ENCODE measurements around the gene AKAP4. TPM values are rescaled to one million over a fixed set of nuclear protein-coding genes. Genes with fewer than 3 reads are reported as not detected.

AKAP4 gene
- total and polyA plus RNA-seq, 2 of the 13 experiments (the other 11 are each of a cell fraction or from before 2014, with no cell fraction given) = not detected

DNA sequence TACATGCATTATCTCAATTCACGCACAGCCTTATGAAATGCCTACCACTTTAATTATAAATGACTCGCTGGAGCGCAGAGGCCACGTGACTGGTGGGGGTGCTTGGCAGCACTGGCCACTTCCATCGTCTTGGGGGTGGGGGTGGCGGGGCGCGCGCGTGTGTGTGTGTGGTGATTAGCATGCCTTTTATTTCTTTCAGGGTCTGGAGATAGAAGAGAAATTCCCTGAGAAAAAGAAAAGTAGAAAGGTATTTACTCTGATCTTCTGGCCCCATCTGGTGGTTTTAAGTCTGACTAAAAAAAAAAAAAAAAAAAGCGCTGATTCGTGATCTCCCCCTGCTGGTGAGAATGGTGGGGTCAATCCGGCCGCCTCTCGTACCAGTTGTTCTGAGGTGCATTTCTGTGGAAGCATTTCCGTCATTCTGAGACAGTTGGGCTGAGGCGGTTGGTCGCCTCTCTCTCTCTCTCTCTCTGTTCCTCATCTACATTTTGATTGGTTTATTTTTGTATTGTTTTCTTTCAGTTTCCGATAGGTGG, 3.6 kb upstream of the AKAP4 start, which contains the start of gene CCNB3:
CCNB3 (plus strand) TSS at position 402 of the 536 bp plus-strand sequence. CDS start 80,399 bp downstream, outside the sequence.
- 14% methylated on average over 19 of the region's 19 CpGs for WGBS (ENCODE audit: low lambda C conversion rate)
- Histone ChIP-seq H3K27me3 (ENCODE audit: control insufficient read depth in 1 of 2, insufficient read depth in 2 of 2, low read length in 2 of 2) (no peaks in the 10 kb centered on the region), H3K4me2 (ENCODE audit: low read depth, low read length) (peak within 1 kb of the TSS; percentile 27; the same call in 1 of the 2 replicates), H3K4me1 (ENCODE audit: insufficient read depth, low read length) (peaks cover 16% of the 10 kb centered on the region), H3K9ac (ENCODE audit: insufficient read depth, low read depth, low read length) (no peak within 1 kb of the TSS), H3K27ac (ENCODE audit: extremely low read length, insufficient read depth, low read length) (no peak within 1 kb of the TSS), H2AFZ (ENCODE audit: low read length) (no peak within 1 kb of the TSS), H3K4me3 (replicated peaks in 1 of 3; ENCODE audit: insufficient read depth in 1 of 3, low read depth in 2 of 3, low read length in 3 of 3) (peak within 1 kb of the TSS in 1 of 3 experiments; percentile 16; a peak in 1 of 6 replicates), H3K9me3 (ENCODE audit: low read length) (no peaks in the 10 kb centered on the region), H4K20me1 (ENCODE audit: insufficient read depth, low read length) (no peaks in the 10 kb centered on the region), H3K79me2 (ENCODE audit: insufficient read depth, low read length) (no peaks in the 10 kb centered on the region), H3K36me3 (replicated peaks in 1 of 2; ENCODE audit: control insufficient read depth in 1 of 2, insufficient read depth in 2 of 2, low read length in 2 of 2) (no peaks in the 10 kb centered on the region)
- ChIA-PET POLR2A (no interaction called here), CTCF (ENCODE audit: low intra/inter-chr PET ratio, low total read pairs) (interaction anchor here (0.6 to 3.6 kb wide), 4 partner anchors 52 to 320 kb away, joined by 3 to 45 read pairs (median 5); no protein-coding TSS in a partner anchor)
- intact Hi-C loops (cut with micrococcal nuclease; ENCODE audit: unreplicated experiment) = loop anchor here (1.0 to 5.0 kb wide), 2 partner anchors 104 to 287 kb away; no protein-coding TSS in a partner anchor
- FAIRE-seq (peak; percentile 74), DNase-seq (ENCODE audit: low spot score) (peak; percentile 33), ATAC-seq (peak; percentile 71)
- in situ Hi-C loops (cut with HindIII; ENCODE audit: extremely low pct_ligation_motif_present, low pct_unique_long_range_greater_than_20kb) = loop anchor here (5.0 kb wide), 1 partner anchor 97 kb away; no protein-coding TSS in a partner anchor
- no TSS peak for BruUV-seq (replicated peaks)
- TF ChIP-seq, protein P1, sequence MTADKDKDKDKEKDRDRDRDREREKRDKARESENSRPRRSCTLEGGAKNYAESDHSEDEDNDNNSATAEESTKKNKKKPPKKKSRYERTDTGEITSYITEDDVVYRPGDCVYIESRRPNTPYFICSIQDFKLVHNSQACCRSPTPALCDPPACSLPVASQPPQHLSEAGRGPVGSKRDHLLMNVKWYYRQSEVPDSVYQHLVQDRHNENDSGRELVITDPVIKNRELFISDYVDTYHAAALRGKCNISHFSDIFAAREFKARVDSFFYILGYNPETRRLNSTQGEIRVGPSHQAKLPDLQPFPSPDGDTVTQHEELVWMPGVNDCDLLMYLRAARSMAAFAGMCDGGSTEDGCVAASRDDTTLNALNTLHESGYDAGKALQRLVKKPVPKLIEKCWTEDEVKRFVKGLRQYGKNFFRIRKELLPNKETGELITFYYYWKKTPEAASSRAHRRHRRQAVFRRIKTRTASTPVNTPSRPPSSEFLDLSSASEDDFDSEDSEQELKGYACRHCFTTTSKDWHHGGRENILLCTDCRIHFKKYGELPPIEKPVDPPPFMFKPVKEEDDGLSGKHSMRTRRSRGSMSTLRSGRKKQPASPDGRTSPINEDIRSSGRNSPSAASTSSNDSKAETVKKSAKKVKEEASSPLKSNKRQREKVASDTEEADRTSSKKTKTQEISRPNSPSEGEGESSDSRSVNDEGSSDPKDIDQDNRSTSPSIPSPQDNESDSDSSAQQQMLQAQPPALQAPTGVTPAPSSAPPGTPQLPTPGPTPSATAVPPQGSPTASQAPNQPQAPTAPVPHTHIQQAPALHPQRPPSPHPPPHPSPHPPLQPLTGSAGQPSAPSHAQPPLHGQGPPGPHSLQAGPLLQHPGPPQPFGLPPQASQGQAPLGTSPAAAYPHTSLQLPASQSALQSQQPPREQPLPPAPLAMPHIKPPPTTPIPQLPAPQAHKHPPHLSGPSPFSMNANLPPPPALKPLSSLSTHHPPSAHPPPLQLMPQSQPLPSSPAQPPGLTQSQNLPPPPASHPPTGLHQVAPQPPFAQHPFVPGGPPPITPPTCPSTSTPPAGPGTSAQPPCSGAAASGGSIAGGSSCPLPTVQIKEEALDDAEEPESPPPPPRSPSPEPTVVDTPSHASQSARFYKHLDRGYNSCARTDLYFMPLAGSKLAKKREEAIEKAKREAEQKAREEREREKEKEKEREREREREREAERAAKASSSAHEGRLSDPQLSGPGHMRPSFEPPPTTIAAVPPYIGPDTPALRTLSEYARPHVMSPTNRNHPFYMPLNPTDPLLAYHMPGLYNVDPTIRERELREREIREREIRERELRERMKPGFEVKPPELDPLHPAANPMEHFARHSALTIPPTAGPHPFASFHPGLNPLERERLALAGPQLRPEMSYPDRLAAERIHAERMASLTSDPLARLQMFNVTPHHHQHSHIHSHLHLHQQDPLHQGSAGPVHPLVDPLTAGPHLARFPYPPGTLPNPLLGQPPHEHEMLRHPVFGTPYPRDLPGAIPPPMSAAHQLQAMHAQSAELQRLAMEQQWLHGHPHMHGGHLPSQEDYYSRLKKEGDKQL (CRISPR knock-in tag; IDR thresholded peaks at IDR 0.05; ENCODE audit: low read depth) = no peak
- TF ChIP-seq PCBP2 (optimal IDR thresholded peaks at IDR 0.05; ENCODE audit: low read depth, low read length, poor library complexity, severe bottlenecking) (no peak), XRCC5 (optimal IDR thresholded peaks at IDR 0.05; ENCODE audit: low read length) (peak; percentile 17), ZSCAN25 (CRISPR knock-in tag; IDR thresholded peaks at IDR 0.05) (no peak), ZNF737 (CRISPR knock-in tag; IDR thresholded peaks at IDR 0.05; ENCODE audit: borderline replicate concordance) (no peak), MYNN (CRISPR knock-in tag; IDR thresholded peaks at IDR 0.05; ENCODE audit: low read depth) (no peak), HNRNPL (IDR thresholded peaks at IDR 0.05; ENCODE audit: low read depth, low read length) (no peak)
- TF ChIP-seq, protein P2, sequence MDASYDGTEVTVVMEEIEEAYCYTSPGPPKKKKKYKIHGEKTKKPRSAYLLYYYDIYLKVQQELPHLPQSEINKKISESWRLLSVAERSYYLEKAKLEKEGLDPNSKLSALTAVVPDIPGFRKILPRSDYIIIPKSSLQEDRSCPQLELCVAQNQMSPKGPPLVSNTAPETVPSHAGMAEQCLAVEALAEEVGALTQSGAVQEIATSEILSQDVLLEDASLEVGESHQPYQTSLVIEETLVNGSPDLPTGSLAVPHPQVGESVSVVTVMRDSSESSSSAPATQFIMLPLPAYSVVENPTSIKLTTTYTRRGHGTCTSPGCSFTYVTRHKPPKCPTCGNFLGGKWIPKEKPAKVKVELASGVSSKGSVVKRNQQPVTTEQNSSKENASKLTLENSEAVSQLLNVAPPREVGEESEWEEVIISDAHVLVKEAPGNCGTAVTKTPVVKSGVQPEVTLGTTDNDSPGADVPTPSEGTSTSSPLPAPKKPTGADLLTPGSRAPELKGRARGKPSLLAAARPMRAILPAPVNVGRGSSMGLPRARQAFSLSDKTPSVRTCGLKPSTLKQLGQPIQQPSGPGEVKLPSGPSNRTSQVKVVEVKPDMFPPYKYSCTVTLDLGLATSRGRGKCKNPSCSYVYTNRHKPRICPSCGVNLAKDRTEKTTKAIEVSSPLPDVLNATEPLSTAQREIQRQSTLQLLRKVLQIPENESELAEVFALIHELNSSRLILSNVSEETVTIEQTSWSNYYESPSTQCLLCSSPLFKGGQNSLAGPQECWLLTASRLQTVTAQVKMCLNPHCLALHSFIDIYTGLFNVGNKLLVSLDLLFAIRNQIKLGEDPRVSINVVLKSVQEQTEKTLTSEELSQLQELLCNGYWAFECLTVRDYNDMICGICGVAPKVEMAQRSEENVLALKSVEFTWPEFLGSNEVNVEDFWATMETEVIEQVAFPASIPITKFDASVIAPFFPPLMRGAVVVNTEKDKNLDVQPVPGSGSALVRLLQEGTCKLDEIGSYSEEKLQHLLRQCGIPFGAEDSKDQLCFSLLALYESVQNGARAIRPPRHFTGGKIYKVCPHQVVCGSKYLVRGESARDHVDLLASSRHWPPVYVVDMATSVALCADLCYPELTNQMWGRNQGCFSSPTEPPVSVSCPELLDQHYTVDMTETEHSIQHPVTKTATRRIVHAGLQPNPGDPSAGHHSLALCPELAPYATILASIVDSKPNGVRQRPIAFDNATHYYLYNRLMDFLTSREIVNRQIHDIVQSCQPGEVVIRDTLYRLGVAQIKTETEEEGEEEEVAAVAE (CRISPR knock-in tag; IDR thresholded peaks at IDR 0.05; ENCODE audit: borderline replicate concordance) = no peak
- TF ChIP-seq, protein P3, sequence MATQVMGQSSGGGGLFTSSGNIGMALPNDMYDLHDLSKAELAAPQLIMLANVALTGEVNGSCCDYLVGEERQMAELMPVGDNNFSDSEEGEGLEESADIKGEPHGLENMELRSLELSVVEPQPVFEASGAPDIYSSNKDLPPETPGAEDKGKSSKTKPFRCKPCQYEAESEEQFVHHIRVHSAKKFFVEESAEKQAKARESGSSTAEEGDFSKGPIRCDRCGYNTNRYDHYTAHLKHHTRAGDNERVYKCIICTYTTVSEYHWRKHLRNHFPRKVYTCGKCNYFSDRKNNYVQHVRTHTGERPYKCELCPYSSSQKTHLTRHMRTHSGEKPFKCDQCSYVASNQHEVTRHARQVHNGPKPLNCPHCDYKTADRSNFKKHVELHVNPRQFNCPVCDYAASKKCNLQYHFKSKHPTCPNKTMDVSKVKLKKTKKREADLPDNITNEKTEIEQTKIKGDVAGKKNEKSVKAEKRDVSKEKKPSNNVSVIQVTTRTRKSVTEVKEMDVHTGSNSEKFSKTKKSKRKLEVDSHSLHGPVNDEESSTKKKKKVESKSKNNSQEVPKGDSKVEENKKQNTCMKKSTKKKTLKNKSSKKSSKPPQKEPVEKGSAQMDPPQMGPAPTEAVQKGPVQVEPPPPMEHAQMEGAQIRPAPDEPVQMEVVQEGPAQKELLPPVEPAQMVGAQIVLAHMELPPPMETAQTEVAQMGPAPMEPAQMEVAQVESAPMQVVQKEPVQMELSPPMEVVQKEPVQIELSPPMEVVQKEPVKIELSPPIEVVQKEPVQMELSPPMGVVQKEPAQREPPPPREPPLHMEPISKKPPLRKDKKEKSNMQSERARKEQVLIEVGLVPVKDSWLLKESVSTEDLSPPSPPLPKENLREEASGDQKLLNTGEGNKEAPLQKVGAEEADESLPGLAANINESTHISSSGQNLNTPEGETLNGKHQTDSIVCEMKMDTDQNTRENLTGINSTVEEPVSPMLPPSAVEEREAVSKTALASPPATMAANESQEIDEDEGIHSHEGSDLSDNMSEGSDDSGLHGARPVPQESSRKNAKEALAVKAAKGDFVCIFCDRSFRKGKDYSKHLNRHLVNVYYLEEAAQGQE (IDR thresholded peaks at IDR 0.05; ENCODE audit: borderline replicate concordance in 1 of 2, low read depth in 1 of 2, low read length in 2 of 2) = no peak
